Lower lobe of right lung (tissue), 2 donors: ENCODE measurements around the gene KRT79. TPM values are rescaled to one million over a fixed set of nuclear protein-coding genes. Genes with fewer than 3 reads are reported as not detected.

Experiments used
- ATAC-seq, 2 donors: fragments of 200-7000 bp; cut with Tn5 transposase; one replicate each; pipeline ENCODE4 v1.9.1; 2020 to 2022; ENCODE audit warnings: mild to moderate bottlenecking in 2 of 2, moderate library complexity in 2 of 2
- DNase-seq: peaks from one replicate; pipeline ENCODE4 v3.0.0-alpha.2; 2020
- H3K27ac ChIP-seq: fragments of 200-600 bp; one replicate; pipeline ENCODE4 v1.8.0; 2022
- H3K27me3 ChIP-seq: fragments of 200-600 bp; one replicate; pipeline ENCODE4 v1.8.0; 2022; ENCODE audit warnings: low read depth
- H3K36me3 ChIP-seq: fragments of 200-600 bp; one replicate; pipeline ENCODE4 v1.8.0; 2022; ENCODE audit warnings: mild to moderate bottlenecking
- H3K4me1 ChIP-seq: fragments of 200-600 bp; one replicate; pipeline ENCODE4 v1.8.0; 2022
- H3K4me3 ChIP-seq: fragments of 200-600 bp; one replicate; pipeline ENCODE4 v1.8.0; 2022; ENCODE audit warnings: mild to moderate bottlenecking
- H3K9me3 ChIP-seq: fragments of 200-600 bp; one replicate; pipeline ENCODE4 v1.8.0; 2022
- CTCF ChIP-seq: fragments of 200-600 bp; IDR thresholded peaks from one replicate; pipeline ENCODE4 v1.8.0; 2022; ENCODE audit warnings: antibody characterized with exemption, mild to moderate bottlenecking
- intact Hi-C: fragments of 100-400 bp; cut with DNase I; formaldehyde crosslinking; loops from one replicate; pipeline ENCODE4 v1.11.0; 2022
- total RNA-seq: library from RNA; stranded (reverse); fragmentation: NEBNext Ultra II Directional; extraction: Animal tissue kit (Norgen Biotek cat#: 25700); gene quantifications from one replicate; pipeline ENCODE4 v1.2.1, GENCODE V29; 2021
- donor health status: DM: no; HTN: yes; CAD: no; lungs with severe emphysema.

KRT79 gene
- total RNA-seq, 1 donor from 2014 or later, result 3.9 TPM

GRCh38 chr12:52788876-52789636, 45.1 kb downstream of the KRT79 start:
- Histone ChIP-seq H3K36me3 (no peaks in the 10 kb centered on the region), H3K4me1 (no peaks in the 10 kb centered on the region), H3K4me3 (no peak overlapping the region), H3K9me3 (no peaks in the 10 kb centered on the region), H3K27ac (no peak overlapping the region), H3K27me3 (peaks cover 69% of the 10 kb centered on the region)
- intact Hi-C loops, result no loop called here
- ATAC-seq, result no peak
- no peak for TF ChIP-seq CTCF
- DNase-seq, result no peak

- Histone ChIP-seq H3K9me3 (no peaks in the 10 kb centered on the region), H3K4me1 (no peaks in the 10 kb centered on the region), H3K27me3 (peaks cover 72% of the 10 kb centered on the region), H3K4me3 (no peak overlapping the region), H3K27ac (no peak overlapping the region), H3K36me3 (no peaks in the 10 kb centered on the region)
- ATAC-seq (no peak), DNase-seq (no peak)
- no peak for TF ChIP-seq CTCF
- intact Hi-C loops, result no loop called here
Measured at GRCh38 chr12:52788192-52788875, 45.8 kb downstream of the KRT79 start.

GRCh38 chr12:52787324-52788191, 46.6 kb downstream of the KRT79 start:
- no peak for ATAC-seq
- Histone ChIP-seq H3K9me3 (no peaks in the 10 kb centered on the region), H3K27ac (no peak overlapping the region), H3K36me3 (no peaks in the 10 kb centered on the region), H3K4me1 (no peaks in the 10 kb centered on the region), H3K4me3 (no peak overlapping the region), H3K27me3 (peaks cover 67% of the 10 kb centered on the region)
- intact Hi-C loops, result no loop called here
- no peak for TF ChIP-seq CTCF
- no peak for DNase-seq

- peaks cover 52% of the 10 kb centered on the region for H3K27me3 ChIP-seq
- H3K36me3 ChIP-seq, result no peaks in the 10 kb centered on the region
- DNase-seq (no peak), ATAC-seq (no peak)
- intact Hi-C loops, result no loop called here
- no peak overlapping the region for H3K4me3 ChIP-seq
- no peaks in the 10 kb centered on the region for H3K9me3 ChIP-seq
- H3K4me1 ChIP-seq, result no peaks in the 10 kb centered on the region
- no peak overlapping the region for H3K27ac ChIP-seq
- no peak for TF ChIP-seq CTCF
Measured at GRCh38 chr12:52784909-52785308, 49.2 kb downstream of the KRT79 start.

- Histone ChIP-seq H3K4me3 (no peak overlapping the region), H3K36me3 (no peaks in the 10 kb centered on the region), H3K27ac (no peak overlapping the region), H3K4me1 (no peaks in the 10 kb centered on the region), H3K27me3 (peaks cover 40% of the 10 kb centered on the region), H3K9me3 (no peaks in the 10 kb centered on the region)
- DNase-seq, result no peak
- no peak for ATAC-seq
- no peak for TF ChIP-seq CTCF
- intact Hi-C loops, result no loop called here
Measured at GRCh38 chr12:52783563-52784316, 50.4 kb downstream of the KRT79 start.
